CD4-positive, alpha-beta T cell (primary cell): Measurements from ENCODE around the gene FAM210B. TPM values are rescaled to one million over a fixed set of nuclear protein-coding genes. Genes with fewer than 3 reads are reported as not detected.

ENCODE experiments used
- ATAC-seq: fragments of 200-7000 bp; cut with Tn5 transposase; one replicate; pipeline ENCODE4 v1.10.0; 2022; ENCODE audit warnings: mild to moderate bottlenecking; ENCODE audit not compliant: poor library complexity
- CTCF ChIA-PET: fragments of 350-600 bp; sonication (Branson Sonifier 250); formaldehyde crosslinking; loops from one replicate; lab custom pipeline; 2021; ENCODE audit warnings: antibody characterized with exemption, inconsistent platforms; lab: Charles Lee
- POLR2A ChIA-PET: fragments of 350-600 bp; sonication (Branson Sonifier 250); formaldehyde crosslinking; loops from one replicate; lab custom pipeline; 2021; ENCODE audit warnings: antibody characterized with exemption, inconsistent platforms; lab: Charles Lee
- DNase-seq, 14 experiments: peaks; one replicate each; pipeline ENCODE4 v3.0.0-alpha.2; 2013 to 2020; ENCODE audit warnings: mixed read lengths in 2 of 14
- H3K27ac ChIP-seq, 2 donors: one replicate each; pipeline versions ENCODE4 v1.5.1 to v1.7.0; 2013; ENCODE audit warnings: low read length in 2 of 2, low read depth in 1 of 2, mild to moderate bottlenecking in 1 of 2
- H3K27me3 ChIP-seq, 2 experiments: 1 replicate in 1 of 2; 2 replicates in 1 of 2; pipeline versions ENCODE4 v1.6.1 to v1.7.0; 2013; ENCODE audit warnings: low read length in 2 of 2, control low read depth in 1 of 2, mild to moderate bottlenecking in 1 of 2, moderate library complexity in 1 of 2; ENCODE audit not compliant: insufficient read depth in 2 of 2, control insufficient read depth in 1 of 2
- H3K36me3 ChIP-seq: one replicate; pipeline ENCODE4 v1.6.1; 2013; ENCODE audit warnings: low read length, control low read depth; ENCODE audit not compliant: insufficient read depth
- H3K4me1 ChIP-seq: one replicate; pipeline ENCODE4 v1.6.1; 2013; ENCODE audit warnings: low read length, control low read depth; ENCODE audit not compliant: insufficient read depth
- H3K4me3 ChIP-seq: one replicate; pipeline ENCODE4 v1.5.1; 2013; ENCODE audit warnings: mild to moderate bottlenecking, low read length, moderate library complexity
- H3K9me3 ChIP-seq, 2 experiments: 1 replicate in 1 of 2; 2 replicates in 1 of 2; pipeline versions ENCODE4 v1.6.1 to v1.7.0; 2013; ENCODE audit warnings: low read length in 2 of 2, mild to moderate bottlenecking in 2 of 2, control low read depth in 1 of 2, moderate library complexity in 1 of 2; ENCODE audit not compliant: control insufficient read depth in 1 of 2, insufficient read depth in 1 of 2
- H3K27ac Mint-ChIP-seq: one replicate; pipeline ENCODE4 v1.8.0; 2020; ENCODE audit warnings: mixed read lengths
- H3K27me3 Mint-ChIP-seq: one replicate; pipeline ENCODE4 v1.8.0; 2021; ENCODE audit warnings: mixed read lengths
- H3K36me3 Mint-ChIP-seq: one replicate; pipeline ENCODE4 v1.8.0; 2021; ENCODE audit warnings: low read depth, mixed read lengths
- H3K4me1 Mint-ChIP-seq: one replicate; pipeline ENCODE4 v1.8.0; 2021; ENCODE audit warnings: low read depth, mixed read lengths
- H3K4me3 Mint-ChIP-seq: one replicate; pipeline ENCODE4 v1.8.0; 2020; ENCODE audit warnings: mild to moderate bottlenecking, mixed read lengths
- H3K9me3 Mint-ChIP-seq: one replicate; pipeline ENCODE4 v1.8.0; 2020; ENCODE audit warnings: mixed read lengths
- CTCF ChIP-seq: fragments of 200-600 bp; IDR thresholded peaks from one replicate; pipeline ENCODE4 v1.8.0; 2022; ENCODE audit warnings: antibody characterized with exemption, mild to moderate bottlenecking
- intact Hi-C, 2 experiments: fragments of 100-400 bp; cut with DNase I in 1 of 2; cut with micrococcal nuclease in 1 of 2; formaldehyde crosslinking; loops; one replicate each; pipeline versions ENCODE4 v1.15.1 to v1.9.0; 2023 to 2025; cut with DNase I, micrococcal nuclease
- total RNA-seq, 174 experiments: library from RNA in 2 of 174; stranded (reverse) in 2 of 174; gene quantifications; one replicate each; pipeline ENCODE4 v1.2.3 and lab custom pipeline; 2021 to 2026

Gene FAM210B
- total RNA-seq, 2 experiments from 2014 or later, result 14.4 to 14.7 TPM

- Histone ChIP-seq H3K4me1 (peaks cover 21% of the 10 kb centered on the region), H3K27me3 (no peaks in the 10 kb centered on the region), H3K4me3 (no peak overlapping the region), H3K27ac (no peak overlapping the region), H3K36me3 (peaks cover 9% of the 10 kb centered on the region), H3K9me3 (no peaks in the 10 kb centered on the region)
- Mint-ChIP-seq H3K4me3 (no peak overlapping the region), H3K36me3 (peaks cover 27% of the 10 kb centered on the region), H3K9me3 (no peaks in the 10 kb centered on the region), H3K27me3 (no peaks in the 10 kb centered on the region), H3K4me1 (peaks cover 29% of the 10 kb centered on the region), H3K27ac (no peak overlapping the region)
- intact Hi-C loops, result loop anchor here in 1 of 2 experiments (1.0 kb wide), 1 partner anchor 29 kb away; no protein-coding TSS in a partner anchor
- ChIA-PET POLR2A (no interaction called here), CTCF (no interaction called here)
- ATAC-seq (no peak), DNase-seq (no peak)
- TF ChIP-seq CTCF, result no peak
These were observed 3.1 kb downstream of the FAM210B start for GRCh38 chr20:56361900-56362299.

GRCh38 chr20:56362833-56363413 is 4.1 kb downstream of the FAM210B start:
- Histone ChIP-seq H3K27ac (no peak overlapping the region), H3K4me3 (no peak overlapping the region), H3K4me1 (peaks cover 21% of the 10 kb centered on the region), H3K27me3 (no peaks in the 10 kb centered on the region), H3K9me3 (no peaks in the 10 kb centered on the region), H3K36me3 (peaks cover 14% of the 10 kb centered on the region)
- no peak overlapping the region for H3K4me3 Mint-ChIP-seq
- H3K27me3 Mint-ChIP-seq, result no peaks in the 10 kb centered on the region
- H3K36me3 Mint-ChIP-seq, result peaks cover 37% of the 10 kb centered on the region
- H3K9me3 Mint-ChIP-seq, result no peaks in the 10 kb centered on the region
- peaks cover 26% of the 10 kb centered on the region for H3K4me1 Mint-ChIP-seq
- DNase-seq, result no peak
- POLR2A ChIA-PET, result interaction anchor here (0.7 kb wide), 1 partner anchor 10 kb away, joined by 4 read pairs; no protein-coding TSS in a partner anchor
- CTCF ChIA-PET, result no interaction called here
- no peak for TF ChIP-seq CTCF
- intact Hi-C loops, result no loop called here
- ATAC-seq, result no peak
- H3K27ac Mint-ChIP-seq, result no peak overlapping the region

- Histone ChIP-seq H3K4me3 (no peak overlapping the region), H3K9me3 (no peaks in the 10 kb centered on the region), H3K36me3 (peaks cover 16% of the 10 kb centered on the region), H3K4me1 (peaks cover 20% of the 10 kb centered on the region), H3K27ac (no peak overlapping the region), H3K27me3 (no peaks in the 10 kb centered on the region)
- peaks cover 41% of the 10 kb centered on the region for H3K36me3 Mint-ChIP-seq
- H3K4me1 Mint-ChIP-seq, result peaks cover 20% of the 10 kb centered on the region
- POLR2A ChIA-PET, result interaction anchor here (0.7 kb wide), 1 partner anchor 10 kb away, joined by 4 read pairs; no protein-coding TSS in a partner anchor
- TF ChIP-seq CTCF, result no peak
- H3K9me3 Mint-ChIP-seq, result no peaks in the 10 kb centered on the region
- no peak overlapping the region for H3K27ac Mint-ChIP-seq
- DNase-seq, result no peak
- no peak for ATAC-seq
- H3K27me3 Mint-ChIP-seq, result no peaks in the 10 kb centered on the region
- CTCF ChIA-PET, result no interaction called here
- H3K4me3 Mint-ChIP-seq, result peak overlapping the region; percentile 15
- intact Hi-C loops, result no loop called here
These were observed 4.7 kb downstream of the FAM210B start for GRCh38 chr20:56363491-56363890.
